ENCODE results near the gene KRTAP19-8. TPM values are rescaled to one million over a fixed set of nuclear protein-coding genes. Genes with fewer than 3 reads are reported as not detected.

Gene KRTAP19-8
- total and polyA plus RNA-seq, 9 donors: not detected

GRCh38 chr21:31022306-31022705 lies 16.0 kb downstream of the KRTAP19-8 start:
- Histone ChIP-seq H3K9me3 (no peaks in the 10 kb centered on the region), H3K36me3 (no peaks in the 10 kb centered on the region), H3K4me3 (no peak overlapping the region), H3K27me3 (no peaks in the 10 kb centered on the region), H3K27ac (no peak overlapping the region), H3K4me1 (ENCODE audit: insufficient read depth) (no peaks in the 10 kb centered on the region)
- TF ChIP-seq POLR2A (IDR thresholded peaks at IDR 0.05) (no peak), CTCF (IDR thresholded peaks at IDR 0.05) (no peak), EP300 (IDR thresholded peaks at IDR 0.05) (no peak)
- DNase-seq: no peak
- 59 to 70% (median 67%) methylated on average over 4 of the region's 4 CpGs for WGBS, 3 donors
- intact Hi-C loops (cut with DNase I): no loop called here

GRCh38 chr21:31018232-31018631 lies 20.0 kb downstream of the KRTAP19-8 start:
- H3K4me1 ChIP-seq (ENCODE audit: insufficient read depth): no peaks in the 10 kb centered on the region
- intact Hi-C loops (cut with DNase I): no loop called here
- no peaks in the 10 kb centered on the region for H3K36me3 ChIP-seq
- 62 to 81% (median 64%) methylated on average over 2 of the region's 2 CpGs for WGBS, 3 donors
- H3K9me3 ChIP-seq: no peaks in the 10 kb centered on the region
- H3K27ac ChIP-seq: no peak overlapping the region
- DNase-seq: no peak
- no peak overlapping the region for H3K4me3 ChIP-seq
- no peaks in the 10 kb centered on the region for H3K27me3 ChIP-seq
- TF ChIP-seq EP300 (IDR thresholded peaks at IDR 0.05): no peak
- TF ChIP-seq CTCF (IDR thresholded peaks at IDR 0.05): no peak
- no peak for TF ChIP-seq POLR2A (IDR thresholded peaks at IDR 0.05)

- no peak overlapping the region for H3K4me3 ChIP-seq
- no peaks in the 10 kb centered on the region for H3K4me1 ChIP-seq (ENCODE audit: insufficient read depth)
- intact Hi-C loops (cut with DNase I): no loop called here
- 30 to 40% (median 32%) methylated on average over 2 of the region's 2 CpGs for WGBS, 3 donors
- TF ChIP-seq CTCF (IDR thresholded peaks at IDR 0.05) (no peak), POLR2A (IDR thresholded peaks at IDR 0.05) (no peak), EP300 (IDR thresholded peaks at IDR 0.05) (no peak)
- H3K27ac ChIP-seq: no peak overlapping the region
- H3K27me3 ChIP-seq: no peaks in the 10 kb centered on the region
- no peaks in the 10 kb centered on the region for H3K9me3 ChIP-seq
- no peaks in the 10 kb centered on the region for H3K36me3 ChIP-seq
- DNase-seq: no peak
Measured at GRCh38 chr21:31014891-31015290, 23.4 kb downstream of the KRTAP19-8 start.

GRCh38 chr21:31012133-31013089 lies 25.9 kb downstream of the KRTAP19-8 start:
- intact Hi-C loops (cut with DNase I): no loop called here
- H3K36me3 ChIP-seq: no peaks in the 10 kb centered on the region
- H3K27ac ChIP-seq: no peak overlapping the region
- no peaks in the 10 kb centered on the region for H3K9me3 ChIP-seq
- H3K4me3 ChIP-seq: no peak overlapping the region
- WGBS, 3 donors: 72 to 80% (median 73%) methylated on average over 4 of the region's 4 CpGs
- DNase-seq: no peak
- no peaks in the 10 kb centered on the region for H3K4me1 ChIP-seq (ENCODE audit: insufficient read depth)
- TF ChIP-seq CTCF (IDR thresholded peaks at IDR 0.05) (no peak), POLR2A (IDR thresholded peaks at IDR 0.05) (no peak), EP300 (IDR thresholded peaks at IDR 0.05) (no peak)
- no peaks in the 10 kb centered on the region for H3K27me3 ChIP-seq

Measured in ovary (tissue), 9 donors.